ENCODE results near the gene ELFN1. TPM values are rescaled to one million over a fixed set of nuclear protein-coding genes. Genes with fewer than 3 reads are reported as not detected.

Gene ELFN1
- total and polyA plus RNA-seq, 9 of the 15 experiments (the other 6 are each of a cell fraction or from before 2014, with no cell fraction given): 0.04 to 0.64 (median 0.18) TPM; not detected in 2

GRCh38 chr7:1651891-1652290 lies 18.2 kb upstream of the ELFN1 start:
- H3K4me1 ChIP-seq (replicated peaks in 1 of 2; ENCODE audit: control insufficient read depth in 2 of 2, insufficient read depth in 2 of 2, low read length in 2 of 2): peaks cover 13 to 44% of the 10 kb centered on the region in 2 experiments; a peak in 4 of 5 replicates
- intact Hi-C loops (cut with micrococcal nuclease) (no loop called here), in situ Hi-C loops (cut with MboI) (no loop called here)
- H3K79me2 ChIP-seq (ENCODE audit: control insufficient read depth, insufficient read depth, low read length): no peaks in the 10 kb centered on the region
- H3K27ac ChIP-seq (ENCODE audit: extremely low read depth, low read depth, low read length): no peak overlapping the region
- peaks cover 15 to 62% of the 10 kb centered on the region in 2 experiments; a peak in 4 of 5 replicates for H3K27me3 ChIP-seq (ENCODE audit: control insufficient read depth in 2 of 2, insufficient read depth in 2 of 2, low read length in 2 of 2)
- H3K36me3 ChIP-seq (ENCODE audit: control insufficient read depth, insufficient read depth, low read length): no peaks in the 10 kb centered on the region
- no peaks in the 10 kb centered on the region for H3K9me1 ChIP-seq (ENCODE audit: control insufficient read depth, insufficient read depth, low read length)
- no peak overlapping the region for H3K4me3 ChIP-seq
- peaks cover 7% of the 10 kb centered on the region; the same call in 1 of the 2 replicates for H4K20me1 ChIP-seq (replicated peaks; ENCODE audit: control insufficient read depth, insufficient read depth, low read length)
- TF ChIP-seq, protein P1, sequence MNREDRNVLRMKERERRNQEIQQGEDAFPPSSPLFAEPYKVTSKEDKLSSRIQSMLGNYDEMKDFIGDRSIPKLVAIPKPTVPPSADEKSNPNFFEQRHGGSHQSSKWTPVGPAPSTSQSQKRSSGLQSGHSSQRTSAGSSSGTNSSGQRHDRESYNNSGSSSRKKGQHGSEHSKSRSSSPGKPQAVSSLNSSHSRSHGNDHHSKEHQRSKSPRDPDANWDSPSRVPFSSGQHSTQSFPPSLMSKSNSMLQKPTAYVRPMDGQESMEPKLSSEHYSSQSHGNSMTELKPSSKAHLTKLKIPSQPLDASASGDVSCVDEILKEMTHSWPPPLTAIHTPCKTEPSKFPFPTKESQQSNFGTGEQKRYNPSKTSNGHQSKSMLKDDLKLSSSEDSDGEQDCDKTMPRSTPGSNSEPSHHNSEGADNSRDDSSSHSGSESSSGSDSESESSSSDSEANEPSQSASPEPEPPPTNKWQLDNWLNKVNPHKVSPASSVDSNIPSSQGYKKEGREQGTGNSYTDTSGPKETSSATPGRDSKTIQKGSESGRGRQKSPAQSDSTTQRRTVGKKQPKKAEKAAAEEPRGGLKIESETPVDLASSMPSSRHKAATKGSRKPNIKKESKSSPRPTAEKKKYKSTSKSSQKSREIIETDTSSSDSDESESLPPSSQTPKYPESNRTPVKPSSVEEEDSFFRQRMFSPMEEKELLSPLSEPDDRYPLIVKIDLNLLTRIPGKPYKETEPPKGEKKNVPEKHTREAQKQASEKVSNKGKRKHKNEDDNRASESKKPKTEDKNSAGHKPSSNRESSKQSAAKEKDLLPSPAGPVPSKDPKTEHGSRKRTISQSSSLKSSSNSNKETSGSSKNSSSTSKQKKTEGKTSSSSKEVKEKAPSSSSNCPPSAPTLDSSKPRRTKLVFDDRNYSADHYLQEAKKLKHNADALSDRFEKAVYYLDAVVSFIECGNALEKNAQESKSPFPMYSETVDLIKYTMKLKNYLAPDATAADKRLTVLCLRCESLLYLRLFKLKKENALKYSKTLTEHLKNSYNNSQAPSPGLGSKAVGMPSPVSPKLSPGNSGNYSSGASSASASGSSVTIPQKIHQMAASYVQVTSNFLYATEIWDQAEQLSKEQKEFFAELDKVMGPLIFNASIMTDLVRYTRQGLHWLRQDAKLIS (CRISPR knock-in tag; IDR thresholded peaks at IDR 0.05): no peak
- peak; percentile 97 for TF ChIP-seq ZFP36 (IDR thresholded peaks at IDR 0.05; ENCODE audit: low read depth, low read length, partially characterized antibody)
- TF ChIP-seq KDM1A (IDR thresholded peaks at IDR 0.05): 0 out of 4 replicates have a peak, but pooled peaks of 1 of the 2 experiments have one; percentile 38
- TF ChIP-seq RBM25 (IDR thresholded peaks at IDR 0.05; ENCODE audit: low read depth, low read length, severe bottlenecking): peak; percentile 91
- TF ChIP-seq BCOR (IDR thresholded peaks at IDR 0.05): peak; percentile 70; the same call in 1 of the 2 replicates
- TF ChIP-seq TSC22D4 (tag; IDR thresholded peaks at IDR 0.05): no peak
- TF ChIP-seq RCOR1 (IDR thresholded peaks at IDR 0.05; ENCODE audit: borderline replicate concordance in 1 of 2, low read depth in 2 of 2, low read length in 2 of 2): peak in 1 of 2 experiments; percentile 10; a peak in 1 of 4 replicates
- TF ChIP-seq ZC3H8 (IDR thresholded peaks at IDR 0.05): no peak
- TF ChIP-seq PCBP2 (IDR thresholded peaks at IDR 0.05; ENCODE audit: low read depth, low read length, poor library complexity, severe bottlenecking): no peak
- no peak for TF ChIP-seq ZNF253 (CRISPR knock-in tag; conservative IDR thresholded peaks at IDR 0.05)
- TF ChIP-seq ZNF436 (CRISPR knock-in tag; IDR thresholded peaks at IDR 0.05): peak; percentile 81
- ChIA-PET POLR2A (interaction anchor here (0.8 kb wide), 1 partner anchor 12 kb away, joined by 3 read pairs; no protein-coding TSS in a partner anchor), CTCF (ENCODE audit: low intra/inter-chr PET ratio) (no interaction called here)
- no peaks in the 10 kb centered on the region for H3K9me3 ChIP-seq (replicated peaks; ENCODE audit: control insufficient read depth, insufficient read depth, low read depth, low read length)
- BruUV-seq (replicated peaks): no TSS peak
- FAIRE-seq: no peak
- DNase-seq (ENCODE audit: extremely low read depth in 1 of 4, low spot score in 3 of 4): no peak
- H3K9ac ChIP-seq (ENCODE audit: insufficient read depth in 1 of 2, low read depth in 2 of 2, low read length in 2 of 2): no peak overlapping the region
- WGBS (ENCODE audit: insufficient coverage, low coverage, missing lambda C conversion rate): 4% methylated on average over 6 of the region's 6 CpGs
- no peak overlapping the region for H2AFZ ChIP-seq (ENCODE audit: low read depth, low read length)
- H3K4me2 ChIP-seq (ENCODE audit: insufficient read depth, low read length): no peak overlapping the region
- no peak for ATAC-seq
